Sigmoid colon (tissue), 7 donors: Measurements from ENCODE around the gene RINT1. TPM values are rescaled to one million over a fixed set of nuclear protein-coding genes. Genes with fewer than 3 reads are reported as not detected.

Source experiments
- DNase-seq: peaks from one replicate; pipeline ENCODE4 v3.0.0-alpha.2; 2019
- H3K27ac ChIP-seq, 4 donors: fragments of 200-600 bp; sonication (generic); one replicate each; pipeline ENCODE4 v1.5.1; 2016 to 2019; ENCODE audit warnings: mild to moderate bottlenecking in 1 of 4
- H3K27me3 ChIP-seq, 3 donors: fragments of 200-600 bp; sonication (generic); one replicate each; pipeline ENCODE4 v1.5.1; 2019; ENCODE audit warnings: mild to moderate bottlenecking in 1 of 3
- H3K36me3 ChIP-seq, 4 donors: fragments of 200-600 bp; sonication (generic); one replicate each; pipeline ENCODE4 v1.5.1; 2016 to 2019
- H3K4me1 ChIP-seq, 4 donors: fragments of 200-600 bp; sonication (generic); one replicate each; pipeline ENCODE4 v1.5.1; 2017 to 2019
- H3K4me3 ChIP-seq, 4 donors: fragments of 200-600 bp; sonication (generic); one replicate each; pipeline ENCODE4 v1.5.1; 2017 to 2019; ENCODE audit warnings: mild to moderate bottlenecking in 2 of 4, moderate library complexity in 1 of 4
- H3K9me3 ChIP-seq, 4 donors: fragments of 200-600 bp in 3 of 4; sonication (generic) in 3 of 4; one replicate each; pipeline versions ENCODE4 v1.5.1 to v1.6.1; 2013 to 2019
- CTCF ChIP-seq, 4 experiments: fragments of 450-650 bp in 3 of 4; fragments of 200-600 bp in 1 of 4; IDR thresholded peaks; one replicate each; pipeline ENCODE4 v1.5.1; 2016 to 2019; ENCODE audit warnings: antibody characterized with exemption in 4 of 4, mild to moderate bottlenecking in 3 of 4, moderate library complexity in 2 of 4
- EP300 ChIP-seq, 4 donors: sonication (generic); formaldehyde crosslinking; IDR thresholded peaks; one replicate each; pipeline ENCODE4 v1.6.1; 2017; ENCODE audit warnings: antibody characterized with exemption in 4 of 4
- POLR2A ChIP-seq, 2 donors: fragments of 450-650 bp; IDR thresholded peaks; one replicate each; pipeline ENCODE4 v1.6.1; 2016; ENCODE audit warnings: antibody characterized with exemption in 2 of 2, mild to moderate bottlenecking in 2 of 2, moderate library complexity in 2 of 2
- POLR2AphosphoS5 ChIP-seq, 4 donors: sonication (generic); formaldehyde crosslinking; IDR thresholded peaks; one replicate each; pipeline ENCODE4 v1.6.1; 2017; ENCODE audit warnings: antibody characterized with exemption in 4 of 4
- WGBS, 2 donors: extraction: QIAGEN DNeasy Blood & Tissue Kit; methylation state at CpG; one replicate each; pipeline ENCODE4 v1.1.7; 2013; 5-methylcytosine and 5-hydroxymethylcytosine counted together
- intact Hi-C: fragments of 100-400 bp; cut with DNase I; formaldehyde crosslinking; loops from one replicate; pipeline ENCODE4 v1.15.1; 2023
- polyA plus RNA-seq, 3 donors: library from polyadenylated mRNA; stranded (reverse); fragments of 200-250 nt; gene quantifications; one replicate each; pipeline ENCODE4 v1.2.3, GENCODE V29; 2013
- total RNA-seq, 4 donors: library from RNA; depleted of rRNA; stranded (reverse); fragments of >200 nt; gene quantifications; one replicate each; pipeline ENCODE4 v1.1.0, GENCODE V29; 2016
- donor health status: healthy with polysubstance abuse.
- donor health status: Bipolar disorder and iron deficiency.
- donor health status: healthy.

RINT1 gene
- total and polyA plus RNA-seq, 7 donors: 7.9 to 22.2 (median 15.5) TPM

- Histone ChIP-seq H3K4me3 (peak within 1 kb of the TSS in 3 of 4 donors; percentile 21 to 34 (median 32)), H3K36me3 (no peaks in the 10 kb centered on the region), H3K4me1 (peaks cover 0 to 7% (median 7%) of the 10 kb centered on the region in 4 donors), H3K27ac (no peak within 1 kb of the TSS), H3K27me3 (peaks cover 0 to 12% (median 5%) of the 10 kb centered on the region in 3 donors), H3K9me3 (no peaks in the 10 kb centered on the region)
- DNase-seq: no peak
- intact Hi-C loops: no loop called here
- WGBS, 2 donors: 8 to 13% methylated on average over 36 of the region's 36 CpGs
- TF ChIP-seq POLR2A (IDR thresholded peaks at IDR 0.05): no peak
- TF ChIP-seq CTCF (IDR thresholded peaks at IDR 0.05): no peak
- no peak for TF ChIP-seq EP300 (IDR thresholded peaks at IDR 0.05)
- no peak for TF ChIP-seq POLR2AphosphoS5 (IDR thresholded peaks at IDR 0.05)
Measured at GRCh38 chr7:105581066-105581811, 49.2 kb downstream of the RINT1 start, which contains the start of gene EFCAB10. Gene EFCAB10, minus strand, starts transcription at chr7:105581493. Its CDS starts 30 bp downstream, at chr7:105581463.

GRCh38 chr7:105583061-105583460 is 51.1 kb downstream of the RINT1 start:
- Histone ChIP-seq H3K36me3 (no peaks in the 10 kb centered on the region), H3K27me3 (peaks cover 0 to 12% (median 5%) of the 10 kb centered on the region in 3 donors), H3K27ac (no peak overlapping the region), H3K4me1 (peaks cover 0 to 7% (median 7%) of the 10 kb centered on the region in 4 donors), H3K9me3 (no peaks in the 10 kb centered on the region), H3K4me3 (no peak overlapping the region)
- intact Hi-C loops: no loop called here
- DNase-seq: no peak
- TF ChIP-seq EP300 (IDR thresholded peaks at IDR 0.05) (no peak), CTCF (IDR thresholded peaks at IDR 0.05) (no peak), POLR2A (IDR thresholded peaks at IDR 0.05) (no peak)
- 89 to 91% methylated on average over 39 of the region's 39 CpGs for WGBS, 2 donors

GRCh38 chr7:105584165-105584564 is 52.2 kb downstream of the RINT1 start:
- Histone ChIP-seq H3K27me3 (peaks cover 0 to 12% (median 5%) of the 10 kb centered on the region in 3 donors), H3K36me3 (no peaks in the 10 kb centered on the region), H3K9me3 (no peaks in the 10 kb centered on the region), H3K4me3 (no peak overlapping the region), H3K27ac (no peak overlapping the region), H3K4me1 (peaks cover 0 to 11% (median 7%) of the 10 kb centered on the region in 4 donors)
- DNase-seq: no peak
- TF ChIP-seq POLR2A (IDR thresholded peaks at IDR 0.05) (no peak), CTCF (IDR thresholded peaks at IDR 0.05) (no peak), EP300 (IDR thresholded peaks at IDR 0.05) (no peak), POLR2AphosphoS5 (IDR thresholded peaks at IDR 0.05) (no peak)
- intact Hi-C loops: no loop called here
- WGBS, 2 donors: 92 to 97% methylated on average over 5 of the region's 5 CpGs

DNA sequence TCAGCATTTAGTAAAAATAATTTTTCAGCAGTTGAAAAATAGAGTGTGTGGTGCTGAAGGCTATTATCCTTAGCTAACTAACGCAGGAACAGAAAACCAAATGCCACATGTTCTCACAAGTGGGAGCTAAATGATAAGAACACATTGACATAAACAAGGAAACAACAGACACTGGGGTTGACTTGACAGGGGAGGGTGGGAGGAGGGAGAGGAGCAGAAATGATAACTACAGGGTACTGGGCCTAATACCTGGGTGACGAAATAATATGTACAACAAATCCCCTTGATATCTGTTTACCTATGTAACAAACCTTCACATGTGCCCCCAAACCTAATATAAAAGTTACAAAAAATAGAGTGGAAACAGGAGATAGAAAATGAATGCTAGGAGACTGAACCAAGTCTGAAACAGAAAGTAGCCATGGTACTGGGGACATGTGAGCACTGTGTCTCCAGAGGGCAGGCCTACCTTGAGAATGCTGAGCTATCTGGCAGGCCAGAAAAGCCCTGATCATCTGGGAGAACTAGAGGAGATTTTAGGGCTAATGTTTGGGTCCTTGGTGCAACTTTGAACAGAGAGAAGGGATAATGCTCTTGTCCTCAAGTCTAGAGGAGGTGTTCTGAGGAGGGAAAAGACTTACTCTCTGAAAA is 54.0 kb downstream of the RINT1 start:
- H3K4me3 ChIP-seq: no peak overlapping the region
- WGBS, 2 donors: 91 to 95% methylated on average over 2 of the region's 2 CpGs
- H3K9me3 ChIP-seq: no peaks in the 10 kb centered on the region
- H3K27me3 ChIP-seq: peaks cover 0 to 12% (median 5%) of the 10 kb centered on the region in 3 donors
- H3K27ac ChIP-seq: no peak overlapping the region
- TF ChIP-seq EP300 (IDR thresholded peaks at IDR 0.05) (no peak), POLR2A (IDR thresholded peaks at IDR 0.05) (no peak), CTCF (IDR thresholded peaks at IDR 0.05) (no peak), POLR2AphosphoS5 (IDR thresholded peaks at IDR 0.05) (no peak)
- no peaks in the 10 kb centered on the region for H3K36me3 ChIP-seq
- no peak for DNase-seq
- intact Hi-C loops: no loop called here
- peaks cover 0 to 14% (median 7%) of the 10 kb centered on the region in 4 donors for H3K4me1 ChIP-seq
